RWPE2 (cell line): Measurements from ENCODE around the gene CNTRL.

Source experiments
- ATAC-seq: fragments of 200-7000 bp; cut with Tn5 transposase; 3 replicates; pipeline ENCODE4 v1.9.1; 2021; ENCODE audit warnings: low read depth
- DNase-seq: peaks from one replicate; pipeline ENCODE4 v3.0.0-alpha.2; 2020; ENCODE audit warnings: low spot score
- H3K27ac ChIP-seq: fragments of 450-650 bp; 2 replicates; pipeline ENCODE4 v1.5.1; 2017; ENCODE audit warnings: mild to moderate bottlenecking; ENCODE audit not compliant: poor library complexity, severe bottlenecking
- H3K27me3 ChIP-seq: fragments of 250-450 bp; sonication (Bioruptor Pico); 2 replicates; pipeline ENCODE4 v1.5.1; 2021; ENCODE audit warnings: mild to moderate bottlenecking, moderate library complexity; ENCODE audit not compliant: insufficient read depth, poor library complexity, severe bottlenecking
- H3K36me3 ChIP-seq: fragments of 250-450 bp; sonication (Bioruptor Pico); 2 replicates; pipeline ENCODE4 v1.5.1; 2020; ENCODE audit warnings: low read depth, mild to moderate bottlenecking, moderate library complexity
- H3K4me1 ChIP-seq: fragments of 250-450 bp; sonication (Bioruptor Pico); 2 replicates; pipeline ENCODE4 v1.5.1; 2021; ENCODE audit warnings: mild to moderate bottlenecking, moderate library complexity; ENCODE audit not compliant: insufficient read depth, poor library complexity, severe bottlenecking
- H3K4me3 ChIP-seq: fragments of 250-450 bp; sonication (Bioruptor Pico); 2 replicates; pipeline ENCODE4 v1.5.1; 2021; ENCODE audit warnings: mild to moderate bottlenecking, moderate library complexity; ENCODE audit not compliant: severe bottlenecking
- H3K9me3 ChIP-seq: fragments of 250-450 bp; sonication (Bioruptor Pico); 2 replicates; pipeline ENCODE4 v1.5.1; 2021; ENCODE audit warnings: mild to moderate bottlenecking, moderate library complexity; ENCODE audit not compliant: severe bottlenecking
- CTCF ChIP-seq: fragments of 450-650 bp; IDR thresholded peaks from one replicate; pipeline ENCODE4 v1.5.1; 2017; ENCODE audit warnings: mild to moderate bottlenecking, moderate library complexity; ENCODE audit not compliant: poor library complexity, severe bottlenecking

Gene CNTRL

GRCh38 chr9:121105531-121105930 lies 30.8 kb downstream of the CNTRL start:
- Histone ChIP-seq H3K27me3 (no peaks in the 10 kb centered on the region), H3K27ac (no peak overlapping the region), H3K36me3 (0 out of 2 replicates have a peak, but pooled peaks cover 5% of the 10 kb centered on the region), H3K4me3 (no peak overlapping the region), H3K4me1 (no peaks in the 10 kb centered on the region), H3K9me3 (no peaks in the 10 kb centered on the region)
- no peak for TF ChIP-seq CTCF
- ATAC-seq (no peak), DNase-seq (no peak)

- Histone ChIP-seq H3K4me1 (no peaks in the 10 kb centered on the region), H3K27ac (no peak overlapping the region), H3K9me3 (no peaks in the 10 kb centered on the region), H3K36me3 (0 out of 2 replicates have a peak, but pooled peaks cover 5% of the 10 kb centered on the region), H3K4me3 (no peak overlapping the region), H3K27me3 (no peaks in the 10 kb centered on the region)
- DNase-seq = no peak
- ATAC-seq = peak; percentile 87
- TF ChIP-seq CTCF = peak; percentile 56
Measured at GRCh38 chr9:121107029-121107428, 32.3 kb downstream of the CNTRL start.

GRCh38 chr9:121107881-121108280 lies 33.1 kb downstream of the CNTRL start:
- TF ChIP-seq CTCF = no peak
- DNase-seq = no peak
- Histone ChIP-seq H3K9me3 (no peaks in the 10 kb centered on the region), H3K4me1 (no peaks in the 10 kb centered on the region), H3K36me3 (0 out of 2 replicates have a peak, but pooled peaks cover 5% of the 10 kb centered on the region), H3K4me3 (no peak overlapping the region), H3K27me3 (no peaks in the 10 kb centered on the region), H3K27ac (no peak overlapping the region)
- ATAC-seq = no peak

GRCh38 chr9:121115466-121115865 lies 40.7 kb downstream of the CNTRL start:
- Histone ChIP-seq H3K36me3 (no peaks in the 10 kb centered on the region; the same call in 1 of the 2 replicates), H3K4me3 (no peak overlapping the region), H3K4me1 (no peaks in the 10 kb centered on the region), H3K27me3 (no peaks in the 10 kb centered on the region), H3K27ac (no peak overlapping the region), H3K9me3 (no peaks in the 10 kb centered on the region)
- TF ChIP-seq CTCF = no peak
- DNase-seq (no peak), ATAC-seq (no peak)

GRCh38 chr9:121118266-121118665 lies 43.5 kb downstream of the CNTRL start:
- Histone ChIP-seq H3K27me3 (no peaks in the 10 kb centered on the region), H3K36me3 (peaks cover under 1% of the 10 kb centered on the region), H3K4me1 (peaks cover 6% of the 10 kb centered on the region), H3K4me3 (no peak overlapping the region), H3K27ac (no peak overlapping the region), H3K9me3 (no peaks in the 10 kb centered on the region)
- ATAC-seq (no peak), DNase-seq (no peak)
- TF ChIP-seq CTCF = no peak
